K562 (cell line): ENCODE measurements around the gene GTF2H4. TPM values are rescaled to one million over a fixed set of nuclear protein-coding genes. Genes with fewer than 3 reads are reported as not detected.

Experiments
- ADNP ChIP-seq: fragments of 200-800 bp; sonication (Bioruptor generic); IDR thresholded peaks from 2 replicates; pipeline ENCODE4 v1.6.1; 2016; ENCODE audit warnings: missing genetic modification characterization, missing compliant biosample characterization
- EP300 ChIP-seq: IDR thresholded peaks from 2 replicates; pipeline ENCODE4 v1.6.1; 2012; ENCODE audit warnings: low read length, improper control_type of control experiment
- GATA2 ChIP-seq: sonication (generic); formaldehyde crosslinking; IDR thresholded peaks from 2 replicates; pipeline ENCODE4 v1.4.0; 2020; ENCODE audit warnings: mild to moderate bottlenecking, missing genetic modification reagents
- HNRNPK ChIP-seq: fragments of 200-400 bp; formaldehyde crosslinking; IDR thresholded peaks from one replicate; pipeline ENCODE4 v1.6.1; 2018; ENCODE audit warnings: mild to moderate bottlenecking, low read depth, low read length; ENCODE audit not compliant: poor library complexity, severe bottlenecking
- IRF9 ChIP-seq: fragments of 450-650 bp; IDR thresholded peaks from 2 replicates; pipeline ENCODE4 v1.6.1; 2016; ENCODE audit warnings: missing biosample characterization, missing genetic modification characterization
- MAFF ChIP-seq: IDR thresholded peaks from 2 replicates; pipeline ENCODE4 v1.6.1; 2012; ENCODE audit warnings: low read length, improper control_type of control experiment
- NFIX ChIP-seq: fragments of 250-450 bp; sonication (Bioruptor Pico); IDR thresholded peaks from 2 replicates; pipeline ENCODE4 v1.4.0; 2020; ENCODE audit warnings: low read depth, mild to moderate bottlenecking, moderate library complexity
- RCOR1 ChIP-seq, 2 experiments: IDR thresholded peaks; 2 replicates each; pipeline ENCODE4 v1.6.1; 2012; ENCODE audit warnings: low read depth in 2 of 2, low read length in 2 of 2, borderline replicate concordance in 1 of 2, improper control_type of control experiment in 1 of 2
- RUNX1 ChIP-seq: sonication (generic); IDR thresholded peaks from 2 replicates; pipeline ENCODE4 v1.6.1; 2016; ENCODE audit warnings: antibody characterized with exemption, low read depth
- SMARCA4 ChIP-seq: fragments of 450-650 bp; IDR thresholded peaks from 2 replicates; pipeline ENCODE4 v1.6.1; 2016
- TCF15 ChIP-seq: fragments of 250-450 bp; sonication (Bioruptor Pico); IDR thresholded peaks from 2 replicates; pipeline ENCODE4 v1.8.0; 2022; ENCODE audit warnings: moderate library complexity, mild to moderate bottlenecking, inconsistent platforms
- XRCC5 ChIP-seq: fragments of 200-400 bp; formaldehyde crosslinking; IDR thresholded peaks from 2 replicates; pipeline ENCODE4 v1.6.1; 2017; ENCODE audit warnings: low read depth, mild to moderate bottlenecking, low read length
- ZMIZ1 ChIP-seq, 2 experiments: fragments of 150-350 bp in 1 of 2; IDR thresholded peaks; 2 replicates each; pipeline ENCODE4 v1.6.1; 2012 to 2016; ENCODE audit warnings: low read depth in 2 of 2, low read length in 2 of 2, mild to moderate bottlenecking in 1 of 2, moderate library complexity in 1 of 2
- ZNF143 ChIP-seq: sonication (generic); formaldehyde crosslinking; IDR thresholded peaks from 2 replicates; pipeline ENCODE4 v1.9.0; 2022; ENCODE audit warnings: mild to moderate bottlenecking, missing genetic modification reagents
- ZNF217 ChIP-seq: sonication (generic); formaldehyde crosslinking; IDR thresholded peaks from 2 replicates; pipeline ENCODE4 v1.8.0; 2022; ENCODE audit warnings: mild to moderate bottlenecking, missing genetic modification reagents
- polyA plus RNA-seq, 8 experiments: library from polyadenylated mRNA; depleted of rRNA in 4 of 8; stranded (reverse) in 5 of 8; unstranded in 3 of 8; fragments of >200 nt; fragmentation: Nextera tagmentation in 2 of 8; fragmentation: Illumina TruSeq in 1 of 8; extraction: Ambion mirVana in 2 of 8; extraction: Trizol in 1 of 8; gene quantifications; 2 replicates each; pipeline versions ENCODE4 v1.2.1 to v1.2.3, GENCODE V29; 2011 to 2014; ENCODE audit warnings: inconsistent platforms in 1 of 8, missing spikeins in 1 of 8
- total RNA-seq, 7 experiments: library from RNA; depleted of rRNA in 6 of 7; stranded (reverse); fragments of >200 nt in 6 of 7; fragmentation: Illumina TruSeq in 2 of 7; extraction: Trizol in 2 of 7; gene quantifications; 2 replicates each; pipeline versions ENCODE4 v1.2.1 to v1.2.3, GENCODE V29; 2011 to 2021; ENCODE audit warnings: low replicate concordance in 1 of 7
- TF ChIP-seq, protein P1 (sequence below): fragments of 450-650 bp; IDR thresholded peaks from 2 replicates; pipeline ENCODE4 v1.6.1; 2017; ENCODE audit warnings: antibody characterized with exemption, mild to moderate bottlenecking
- TF ChIP-seq, protein P2 (sequence below): sonication (generic); formaldehyde crosslinking; IDR thresholded peaks from 2 replicates; pipeline ENCODE4 v1.9.0; 2022; ENCODE audit warnings: mild to moderate bottlenecking, missing genetic modification reagents

The GTF2H4 gene
- total and polyA plus RNA-seq, 9 of the 15 experiments (the other 6 are each of a cell fraction or from before 2014, with no cell fraction given) = 3.6 to 86.1 (median 39.6) TPM

DNA sequence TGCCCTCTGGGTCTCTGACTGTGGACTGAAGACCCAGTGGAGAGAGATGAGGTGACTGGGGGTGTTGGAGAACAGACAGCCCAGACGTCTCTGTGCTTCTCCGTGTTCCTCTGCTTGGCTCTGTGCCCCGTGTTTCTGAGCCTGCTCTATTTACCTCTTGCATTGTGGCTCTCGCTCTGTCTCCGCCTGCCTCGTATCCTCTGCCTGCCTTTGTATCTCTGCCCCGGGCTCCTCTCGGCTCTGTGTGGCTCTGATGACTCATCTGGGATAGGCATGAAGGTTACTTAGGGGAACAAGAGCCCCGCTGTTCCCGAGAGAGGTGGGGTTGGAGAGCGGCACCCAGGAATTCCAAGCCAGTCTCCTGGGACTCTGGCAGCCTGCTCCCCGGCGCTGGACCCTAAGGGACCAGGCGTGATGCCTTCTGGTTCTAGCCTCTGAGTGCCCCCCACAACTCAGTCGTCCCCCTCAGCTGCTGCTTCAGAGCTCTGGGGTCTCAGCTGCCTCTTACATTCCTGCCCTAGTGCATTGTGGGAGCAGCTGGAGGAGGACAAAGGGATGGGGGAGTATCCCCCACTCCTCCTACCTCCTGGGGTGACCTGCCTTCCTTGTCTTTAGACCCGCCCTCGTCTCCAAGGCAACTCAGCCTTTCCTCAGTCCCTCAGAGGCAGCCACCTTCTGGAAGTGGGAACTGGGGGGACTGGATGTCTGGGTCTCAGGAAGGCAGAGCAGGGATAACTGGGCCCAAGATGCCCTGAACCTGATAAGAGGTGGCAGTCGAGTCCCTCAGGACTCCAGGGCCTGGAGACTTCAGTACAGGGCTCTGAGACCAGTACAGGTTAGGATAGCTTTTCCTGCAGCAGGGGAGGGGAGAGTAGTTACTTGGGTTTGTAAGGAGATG lies 21.8 kb upstream of the GTF2H4 start (continued):
- TF ChIP-seq IRF9 (no peak), XRCC5 (0 out of 2 replicates have a peak, but pooled peaks have one; percentile 73), ZMIZ1 (IDR thresholded peaks at IDR 0.05; ENCODE audit: low read depth in 2 of 2, low read length in 2 of 2) (no peak), MAFF (no peak), ZNF143 (peak; percentile 64; the same call in 1 of the 2 replicates), TCF15 (0 out of 2 replicates have a peak, but pooled peaks have one; percentile 21), NFIX (CRISPR knock-in tag) (no peak), RCOR1 (IDR thresholded peaks at IDR 0.05; ENCODE audit: borderline replicate concordance in 1 of 2, low read depth in 2 of 2, low read length in 2 of 2) (peak in 1 of 2 experiments; percentile 5; a peak in 1 of 4 replicates), ZNF217 (CRISPR knock-in tag) (no peak), ADNP (tag) (no peak), RUNX1 (0 out of 2 replicates have a peak, but pooled peaks have one; percentile 6), EP300 (no peak), GATA2 (CRISPR knock-in tag) (0 out of 2 replicates have a peak, but pooled peaks have one; percentile 12), SMARCA4 (peak; percentile 65), HNRNPK (no peak)
- TF ChIP-seq, protein P1, sequence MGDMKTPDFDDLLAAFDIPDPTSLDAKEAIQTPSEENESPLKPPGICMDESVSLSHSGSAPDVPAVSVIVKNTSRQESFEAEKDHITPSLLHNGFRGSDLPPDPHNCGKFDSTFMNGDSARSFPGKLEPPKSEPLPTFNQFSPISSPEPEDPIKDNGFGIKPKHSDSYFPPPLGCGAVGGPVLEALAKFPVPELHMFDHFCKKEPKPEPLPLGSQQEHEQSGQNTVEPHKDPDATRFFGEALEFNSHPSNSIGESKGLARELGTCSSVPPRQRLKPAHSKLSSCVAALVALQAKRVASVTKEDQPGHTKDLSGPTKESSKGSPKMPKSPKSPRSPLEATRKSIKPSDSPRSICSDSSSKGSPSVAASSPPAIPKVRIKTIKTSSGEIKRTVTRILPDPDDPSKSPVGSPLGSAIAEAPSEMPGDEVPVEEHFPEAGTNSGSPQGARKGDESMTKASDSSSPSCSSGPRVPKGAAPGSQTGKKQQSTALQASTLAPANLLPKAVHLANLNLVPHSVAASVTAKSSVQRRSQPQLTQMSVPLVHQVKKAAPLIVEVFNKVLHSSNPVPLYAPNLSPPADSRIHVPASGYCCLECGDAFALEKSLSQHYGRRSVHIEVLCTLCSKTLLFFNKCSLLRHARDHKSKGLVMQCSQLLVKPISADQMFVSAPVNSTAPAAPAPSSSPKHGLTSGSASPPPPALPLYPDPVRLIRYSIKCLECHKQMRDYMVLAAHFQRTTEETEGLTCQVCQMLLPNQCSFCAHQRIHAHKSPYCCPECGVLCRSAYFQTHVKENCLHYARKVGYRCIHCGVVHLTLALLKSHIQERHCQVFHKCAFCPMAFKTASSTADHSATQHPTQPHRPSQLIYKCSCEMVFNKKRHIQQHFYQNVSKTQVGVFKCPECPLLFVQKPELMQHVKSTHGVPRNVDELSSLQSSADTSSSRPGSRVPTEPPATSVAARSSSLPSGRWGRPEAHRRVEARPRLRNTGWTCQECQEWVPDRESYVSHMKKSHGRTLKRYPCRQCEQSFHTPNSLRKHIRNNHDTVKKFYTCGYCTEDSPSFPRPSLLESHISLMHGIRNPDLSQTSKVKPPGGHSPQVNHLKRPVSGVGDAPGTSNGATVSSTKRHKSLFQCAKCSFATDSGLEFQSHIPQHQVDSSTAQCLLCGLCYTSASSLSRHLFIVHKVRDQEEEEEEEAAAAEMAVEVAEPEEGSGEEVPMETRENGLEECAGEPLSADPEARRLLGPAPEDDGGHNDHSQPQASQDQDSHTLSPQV = peak; percentile 69
- TF ChIP-seq, protein P2, sequence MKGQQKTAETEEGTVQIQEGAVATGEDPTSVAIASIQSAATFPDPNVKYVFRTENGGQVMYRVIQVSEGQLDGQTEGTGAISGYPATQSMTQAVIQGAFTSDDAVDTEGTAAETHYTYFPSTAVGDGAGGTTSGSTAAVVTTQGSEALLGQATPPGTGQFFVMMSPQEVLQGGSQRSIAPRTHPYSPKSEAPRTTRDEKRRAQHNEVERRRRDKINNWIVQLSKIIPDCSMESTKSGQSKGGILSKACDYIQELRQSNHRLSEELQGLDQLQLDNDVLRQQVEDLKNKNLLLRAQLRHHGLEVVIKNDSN = no peak
